Lower lobe of right lung (tissue), 2 donors: Measurements from ENCODE around the gene SSB. TPM values are rescaled to one million over a fixed set of nuclear protein-coding genes. Genes with fewer than 3 reads are reported as not detected.

Experiments used
- ATAC-seq, 2 donors: fragments of 200-7000 bp; cut with Tn5 transposase; one replicate each; pipeline ENCODE4 v1.9.1; 2020 to 2022; ENCODE audit warnings: mild to moderate bottlenecking in 2 of 2, moderate library complexity in 2 of 2
- DNase-seq: peaks from one replicate; pipeline ENCODE4 v3.0.0-alpha.2; 2020
- H3K27ac ChIP-seq: fragments of 200-600 bp; one replicate; pipeline ENCODE4 v1.8.0; 2022
- H3K27me3 ChIP-seq: fragments of 200-600 bp; one replicate; pipeline ENCODE4 v1.8.0; 2022; ENCODE audit warnings: low read depth
- H3K36me3 ChIP-seq: fragments of 200-600 bp; one replicate; pipeline ENCODE4 v1.8.0; 2022; ENCODE audit warnings: mild to moderate bottlenecking
- H3K4me1 ChIP-seq: fragments of 200-600 bp; one replicate; pipeline ENCODE4 v1.8.0; 2022
- H3K4me3 ChIP-seq: fragments of 200-600 bp; one replicate; pipeline ENCODE4 v1.8.0; 2022; ENCODE audit warnings: mild to moderate bottlenecking
- H3K9me3 ChIP-seq: fragments of 200-600 bp; one replicate; pipeline ENCODE4 v1.8.0; 2022
- CTCF ChIP-seq: fragments of 200-600 bp; IDR thresholded peaks from one replicate; pipeline ENCODE4 v1.8.0; 2022; ENCODE audit warnings: antibody characterized with exemption, mild to moderate bottlenecking
- intact Hi-C: fragments of 100-400 bp; cut with DNase I; formaldehyde crosslinking; loops from one replicate; pipeline ENCODE4 v1.11.0; 2022
- total RNA-seq: library from RNA; stranded (reverse); fragmentation: NEBNext Ultra II Directional; extraction: Animal tissue kit (Norgen Biotek cat#: 25700); gene quantifications from one replicate; pipeline ENCODE4 v1.2.1, GENCODE V29; 2021
- donor health status: DM: no; HTN: yes; CAD: no; lungs with severe emphysema.

The SSB gene
- total RNA-seq, 1 donor from 2014 or later, result 76.3 TPM

GRCh38 chr2:169827272-169828140 is 28.8 kb downstream of the SSB start, which contains the start of gene UBR3:
UBR3 (plus strand) TSS chr2:169827454; CDS start chr2:169827508, 54 bp downstream.
- TF ChIP-seq CTCF, result peak; percentile 20
- H3K4me1 ChIP-seq, result peaks cover 53% of the 10 kb centered on the region
- intact Hi-C loops, result no loop called here

GRCh38 chr2:169828141-169828811 is 29.6 kb downstream of the SSB start:
- DNase-seq (peak; percentile 56), ATAC-seq (peak; percentile 58 to 75)
- H3K36me3 ChIP-seq, result no peaks in the 10 kb centered on the region
- H3K9me3 ChIP-seq, result no peaks in the 10 kb centered on the region
- intact Hi-C loops, result no loop called here
- H3K27me3 ChIP-seq, result no peaks in the 10 kb centered on the region
- TF ChIP-seq CTCF, result no peak
- H3K4me3 ChIP-seq, result peak overlapping the region; percentile 94
- peaks cover 47% of the 10 kb centered on the region for H3K4me1 ChIP-seq
- H3K27ac ChIP-seq, result peak overlapping the region; percentile 88

More at GRCh38 chr2:169827272-169828140, 28.8 kb downstream of the SSB start, which contains the start of gene UBR3:
- DNase-seq, result peak; percentile 95
- Histone ChIP-seq H3K27me3 (no peaks in the 10 kb centered on the region), H3K36me3 (no peaks in the 10 kb centered on the region), H3K27ac (peak within 1 kb of the TSS; percentile 88), H3K9me3 (no peaks in the 10 kb centered on the region), H3K4me3 (peak within 1 kb of the TSS; percentile 94)
- ATAC-seq, result peak; percentile 92 to 96

GRCh38 chr2:169834401-169834800 is 35.7 kb downstream of the SSB start:
- no peaks in the 10 kb centered on the region for H3K27me3 ChIP-seq
- H3K4me1 ChIP-seq, result peaks cover 28% of the 10 kb centered on the region
- DNase-seq (no peak), ATAC-seq (no peak)
- H3K27ac ChIP-seq, result no peak overlapping the region
- intact Hi-C loops, result no loop called here
- no peak for TF ChIP-seq CTCF
- no peaks in the 10 kb centered on the region for H3K9me3 ChIP-seq
- H3K36me3 ChIP-seq, result no peaks in the 10 kb centered on the region
- H3K4me3 ChIP-seq, result no peak overlapping the region

- intact Hi-C loops, result no loop called here
- Histone ChIP-seq H3K4me1 (peaks cover 23% of the 10 kb centered on the region), H3K4me3 (no peak overlapping the region), H3K27ac (no peak overlapping the region), H3K9me3 (no peaks in the 10 kb centered on the region), H3K36me3 (peaks cover 8% of the 10 kb centered on the region), H3K27me3 (no peaks in the 10 kb centered on the region)
- no peak for ATAC-seq
- no peak for DNase-seq
- no peak for TF ChIP-seq CTCF
Observed at GRCh38 chr2:169838743-169839489, 40.2 kb downstream of the SSB start.

GRCh38 chr2:169839954-169840746 is 41.5 kb downstream of the SSB start:
- no peak for TF ChIP-seq CTCF
- peaks cover 23% of the 10 kb centered on the region for H3K4me1 ChIP-seq
- peak; percentile 23 to 24 for ATAC-seq
- DNase-seq, result no peak
- no peak overlapping the region for H3K27ac ChIP-seq
- no peak overlapping the region for H3K4me3 ChIP-seq
- H3K27me3 ChIP-seq, result no peaks in the 10 kb centered on the region
- H3K36me3 ChIP-seq, result peaks cover 8% of the 10 kb centered on the region
- intact Hi-C loops, result no loop called here
- H3K9me3 ChIP-seq, result no peaks in the 10 kb centered on the region
